Osteoblast (primary cell): ENCODE results near the gene PLXNA4. TPM values are rescaled to one million over a fixed set of nuclear protein-coding genes. Genes with fewer than 3 reads are reported as not detected.

Experiments
- DNase-seq: peaks from one replicate; pipeline ENCODE4 v3.0.0; 2011; ENCODE audit warnings: low spot score, mixed read lengths; ENCODE audit not compliant: insufficient read length; ENCODE audit errors: missing footprints
- H2AFZ ChIP-seq: 2 replicates; pipeline ENCODE4 v1.6.0; 2011; ENCODE audit warnings: mild to moderate bottlenecking, low read length
- H3K27ac ChIP-seq: 2 replicates; pipeline ENCODE4 v1.5.1; 2011; ENCODE audit warnings: mild to moderate bottlenecking, low read depth, low read length, moderate library complexity
- H3K27me3 ChIP-seq: 2 replicates; pipeline ENCODE4 v1.6.0; 2012; ENCODE audit warnings: mild to moderate bottlenecking, control low read depth, inconsistent platforms, low read length, moderate library complexity; ENCODE audit not compliant: insufficient read depth
- H3K36me3 ChIP-seq: 2 replicates; pipeline ENCODE4 v1.5.1; 2011; ENCODE audit warnings: mild to moderate bottlenecking, low read length, control low read depth, moderate library complexity; ENCODE audit not compliant: insufficient read depth
- H3K4me1 ChIP-seq: 2 replicates; pipeline ENCODE4 v1.5.1; 2011; ENCODE audit warnings: mild to moderate bottlenecking, low read length, control low read depth, moderate library complexity; ENCODE audit not compliant: insufficient read depth
- H3K4me2 ChIP-seq: 2 replicates; pipeline ENCODE4 v1.6.0; 2011; ENCODE audit warnings: mild to moderate bottlenecking, low read length; ENCODE audit not compliant: insufficient read depth
- H3K4me3 ChIP-seq: fragments of 200-600 bp; sonication (generic); 3 replicates; pipeline ENCODE4 v1.5.1; 2012; ENCODE audit warnings: mild to moderate bottlenecking, low read length, inconsistent platforms; ENCODE audit not compliant: insufficient read depth
- H3K79me2 ChIP-seq: 2 replicates; pipeline ENCODE4 v1.6.0; 2012; ENCODE audit warnings: mild to moderate bottlenecking, low read length, control low read depth, inconsistent platforms; ENCODE audit not compliant: insufficient read depth
- H3K9me3 ChIP-seq: 2 replicates; pipeline ENCODE4 v1.5.1; 2011; ENCODE audit warnings: low read depth, low read length, control low read depth
- H4K20me1 ChIP-seq: 2 replicates; pipeline ENCODE4 v1.6.0; 2012; ENCODE audit warnings: mild to moderate bottlenecking, low read length, control low read depth; ENCODE audit not compliant: insufficient read depth
- total RNA-seq: library from RNA; depleted of rRNA; stranded (reverse); fragments of >200 nt; gene quantifications from 2 replicates; pipeline ENCODE4 v1.2.3, GENCODE V29; 2012
- TF ChIP-seq, protein P1 (sequence below): IDR thresholded peaks from 2 replicates; pipeline ENCODE4 v1.5.1; 2011; ENCODE audit warnings: mild to moderate bottlenecking, low read depth, low read length, moderate library complexity; ENCODE audit errors: extremely low read depth

Gene PLXNA4
- total RNA-seq, 1 donor, result 4.3 TPM

DNA sequence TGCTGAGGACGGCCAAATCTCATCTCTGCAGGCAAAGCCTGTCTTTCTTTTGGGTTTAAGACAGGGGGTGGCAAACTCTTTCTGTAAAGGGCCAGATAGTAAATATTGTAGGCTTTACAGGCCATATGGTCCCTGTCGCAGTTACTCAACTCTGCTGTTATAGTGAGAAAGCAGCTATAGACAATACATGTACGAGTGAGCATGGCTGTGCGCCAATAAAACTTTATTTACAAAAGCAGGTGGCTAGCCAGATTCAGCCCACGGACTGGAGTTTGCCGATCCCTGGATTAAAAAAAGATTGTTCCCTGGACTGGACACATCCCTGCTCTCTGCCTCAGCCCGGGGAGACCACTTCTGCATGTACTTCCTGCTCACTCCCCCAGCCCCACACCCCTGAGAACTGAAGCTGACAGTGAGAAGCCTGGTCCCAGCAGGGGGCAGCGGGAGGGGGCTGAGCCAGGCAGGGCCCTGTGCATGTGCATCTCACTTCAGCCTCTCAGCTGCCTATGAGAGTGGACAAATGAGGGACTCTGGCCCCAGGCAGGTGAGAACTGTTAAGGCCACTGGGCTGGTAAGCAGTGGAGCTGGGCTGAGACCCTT is 392.4 kb downstream of the PLXNA4 start:
- no peak overlapping the region for H3K4me2 ChIP-seq

DNA sequence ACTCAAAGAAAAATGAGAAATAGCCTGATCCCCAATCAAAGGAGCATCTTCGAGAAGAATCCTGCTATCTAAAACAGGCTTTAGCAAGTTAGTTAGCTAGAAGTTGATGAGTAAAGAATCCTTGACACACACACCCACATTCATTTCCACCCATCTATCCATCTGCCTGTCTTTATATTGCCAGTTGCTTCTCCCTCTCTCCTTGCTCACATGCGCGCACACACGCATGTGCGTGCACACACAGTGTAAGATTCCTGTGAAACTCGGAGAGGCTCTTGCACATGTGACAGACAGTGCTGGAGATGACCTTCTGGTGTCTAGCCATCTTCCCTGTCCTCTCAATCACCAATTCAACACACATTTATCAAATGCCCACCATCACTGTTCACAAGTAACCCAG is 393.3 kb downstream of the PLXNA4 start:
- Histone ChIP-seq H3K36me3 (no peaks in the 10 kb centered on the region), H3K79me2 (no peaks in the 10 kb centered on the region), H3K4me1 (no peaks in the 10 kb centered on the region), H3K27me3 (no peaks in the 10 kb centered on the region), H2AFZ (no peak overlapping the region), H3K4me2 (no peak overlapping the region), H3K27ac (no peak overlapping the region), H3K4me3 (no peak overlapping the region), H4K20me1 (no peaks in the 10 kb centered on the region), H3K9me3 (peaks cover 3% of the 10 kb centered on the region)
- TF ChIP-seq, protein P1, sequence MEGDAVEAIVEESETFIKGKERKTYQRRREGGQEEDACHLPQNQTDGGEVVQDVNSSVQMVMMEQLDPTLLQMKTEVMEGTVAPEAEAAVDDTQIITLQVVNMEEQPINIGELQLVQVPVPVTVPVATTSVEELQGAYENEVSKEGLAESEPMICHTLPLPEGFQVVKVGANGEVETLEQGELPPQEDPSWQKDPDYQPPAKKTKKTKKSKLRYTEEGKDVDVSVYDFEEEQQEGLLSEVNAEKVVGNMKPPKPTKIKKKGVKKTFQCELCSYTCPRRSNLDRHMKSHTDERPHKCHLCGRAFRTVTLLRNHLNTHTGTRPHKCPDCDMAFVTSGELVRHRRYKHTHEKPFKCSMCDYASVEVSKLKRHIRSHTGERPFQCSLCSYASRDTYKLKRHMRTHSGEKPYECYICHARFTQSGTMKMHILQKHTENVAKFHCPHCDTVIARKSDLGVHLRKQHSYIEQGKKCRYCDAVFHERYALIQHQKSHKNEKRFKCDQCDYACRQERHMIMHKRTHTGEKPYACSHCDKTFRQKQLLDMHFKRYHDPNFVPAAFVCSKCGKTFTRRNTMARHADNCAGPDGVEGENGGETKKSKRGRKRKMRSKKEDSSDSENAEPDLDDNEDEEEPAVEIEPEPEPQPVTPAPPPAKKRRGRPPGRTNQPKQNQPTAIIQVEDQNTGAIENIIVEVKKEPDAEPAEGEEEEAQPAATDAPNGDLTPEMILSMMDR, result no peak
- DNase-seq, result no peak

More for the DNA sequence above, 392.4 kb downstream of the PLXNA4 start:
- H3K4me3 ChIP-seq, result no peak overlapping the region
- no peaks in the 10 kb centered on the region for H3K36me3 ChIP-seq
- TF ChIP-seq, protein P1, result no peak
- peaks cover 3% of the 10 kb centered on the region for H3K9me3 ChIP-seq
- H3K27me3 ChIP-seq, result no peaks in the 10 kb centered on the region
- H4K20me1 ChIP-seq, result no peaks in the 10 kb centered on the region
- H3K27ac ChIP-seq, result no peak overlapping the region
- H3K4me1 ChIP-seq, result no peaks in the 10 kb centered on the region
- H2AFZ ChIP-seq, result no peak overlapping the region
- no peaks in the 10 kb centered on the region for H3K79me2 ChIP-seq
- DNase-seq, result no peak

DNA sequence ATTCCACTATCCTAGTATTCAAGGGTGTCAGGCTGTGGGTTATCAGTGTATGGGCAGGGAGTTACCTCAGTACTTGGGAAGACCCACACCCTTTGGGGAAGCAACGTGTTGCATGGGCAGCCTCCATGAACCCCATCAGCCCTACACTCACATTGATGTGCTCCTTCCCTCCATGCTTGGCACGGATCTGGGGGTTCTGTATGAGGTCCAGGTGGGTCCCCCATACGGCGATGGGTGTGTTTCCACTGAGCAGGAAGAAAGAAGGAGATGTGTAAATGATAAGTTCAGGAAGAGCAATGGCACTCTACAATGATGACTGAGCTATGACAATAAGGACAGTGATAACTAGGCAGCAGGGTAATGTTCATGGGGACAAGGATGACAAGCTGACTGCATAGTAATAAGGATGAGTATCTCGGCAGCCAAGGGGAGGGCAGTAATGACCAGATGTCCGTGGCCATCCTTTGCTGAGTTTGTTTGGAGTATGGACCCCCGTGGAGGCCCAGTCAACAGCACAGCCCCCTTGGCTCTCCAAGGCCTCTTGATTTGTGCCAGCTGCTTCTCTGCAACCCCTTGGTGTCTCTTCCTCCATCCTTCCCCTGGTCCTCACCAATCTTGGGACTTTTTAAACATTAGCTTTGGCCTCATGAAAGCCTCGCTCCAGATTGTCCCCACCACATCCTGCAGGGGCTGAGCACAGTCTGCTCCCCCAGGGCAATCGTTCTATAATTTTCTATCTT is 394.2 kb downstream of the PLXNA4 start:
- H3K27me3 ChIP-seq, result no peaks in the 10 kb centered on the region
- H3K4me2 ChIP-seq, result no peak overlapping the region
- no peak overlapping the region for H2AFZ ChIP-seq
- H3K4me3 ChIP-seq, result no peak overlapping the region
- H3K27ac ChIP-seq, result no peak overlapping the region
- TF ChIP-seq, protein P1, result no peak
- no peak for DNase-seq
- H3K79me2 ChIP-seq, result no peaks in the 10 kb centered on the region
- H3K9me3 ChIP-seq, result no peaks in the 10 kb centered on the region
- H3K36me3 ChIP-seq, result no peaks in the 10 kb centered on the region
- no peaks in the 10 kb centered on the region for H4K20me1 ChIP-seq
- no peaks in the 10 kb centered on the region for H3K4me1 ChIP-seq

DNA sequence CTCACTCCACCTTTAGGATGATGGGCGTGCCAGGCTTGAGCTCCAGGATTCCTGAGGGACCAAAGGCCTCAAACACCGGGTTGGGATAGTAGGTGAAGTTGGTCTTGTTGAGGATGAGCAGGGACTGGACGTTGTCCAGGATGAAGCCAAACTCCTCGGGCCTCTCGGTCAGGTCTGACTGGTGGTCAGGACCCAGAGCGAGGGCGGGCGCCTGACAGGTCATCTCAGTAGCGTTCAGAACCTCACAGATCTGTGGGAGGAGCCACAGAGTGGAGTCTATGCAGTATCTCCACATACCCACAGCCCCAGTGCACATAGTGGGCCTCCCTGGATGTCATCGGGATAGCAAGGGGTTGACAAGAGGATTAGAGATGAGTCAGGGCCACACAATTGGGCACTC is 394.9 kb downstream of the PLXNA4 start:
- H4K20me1 ChIP-seq, result no peaks in the 10 kb centered on the region
- no peaks in the 10 kb centered on the region for H3K4me1 ChIP-seq
- no peak overlapping the region for H3K27ac ChIP-seq
- H3K36me3 ChIP-seq, result no peaks in the 10 kb centered on the region
- TF ChIP-seq, protein P1, result no peak
- H2AFZ ChIP-seq, result no peak overlapping the region
- H3K4me3 ChIP-seq, result no peak overlapping the region
- DNase-seq, result no peak
- H3K79me2 ChIP-seq, result no peaks in the 10 kb centered on the region
- H3K4me2 ChIP-seq, result no peak overlapping the region
- no peaks in the 10 kb centered on the region for H3K27me3 ChIP-seq
- H3K9me3 ChIP-seq, result no peaks in the 10 kb centered on the region
